ENCODE data around the gene IER5L. TPM values are rescaled to one million over a fixed set of nuclear protein-coding genes. Genes with fewer than 3 reads are reported as not detected.
"Not testable (repeated sequence)": the region's sequence is repeated elsewhere in the genome, so short reads cannot be mapped to it uniquely, and the experiment has no call there.

Gene IER5L
- total RNA-seq, 2 experiments from 2014 or later: 8.6 to 8.8 TPM

- peak overlapping the region; percentile 83 for H3K4me3 Mint-ChIP-seq
- H3K4me1 Mint-ChIP-seq: peaks cover 18% of the 10 kb centered on the region
- peaks cover 19% of the 10 kb centered on the region for H3K27me3 Mint-ChIP-seq
- DNase-seq (peak; percentile 89), ATAC-seq (ENCODE audit: low read depth) (peak; percentile 5)
- peak overlapping the region; percentile 75 for H3K27ac Mint-ChIP-seq
- no peaks in the 10 kb centered on the region for H3K9me3 Mint-ChIP-seq
- POLR2A ChIA-PET: interaction anchor here (0.7 to 5.2 kb wide), 12 partner anchors 33 to 452 kb away, joined by 3 to 44 read pairs (median 5); partner anchors contain the start of gene NTMT1
- H3K36me3 Mint-ChIP-seq: no peaks in the 10 kb centered on the region
These were observed 3.8 kb downstream of the IER5L start for GRCh38 chr9:129174102-129174723.

DNA sequence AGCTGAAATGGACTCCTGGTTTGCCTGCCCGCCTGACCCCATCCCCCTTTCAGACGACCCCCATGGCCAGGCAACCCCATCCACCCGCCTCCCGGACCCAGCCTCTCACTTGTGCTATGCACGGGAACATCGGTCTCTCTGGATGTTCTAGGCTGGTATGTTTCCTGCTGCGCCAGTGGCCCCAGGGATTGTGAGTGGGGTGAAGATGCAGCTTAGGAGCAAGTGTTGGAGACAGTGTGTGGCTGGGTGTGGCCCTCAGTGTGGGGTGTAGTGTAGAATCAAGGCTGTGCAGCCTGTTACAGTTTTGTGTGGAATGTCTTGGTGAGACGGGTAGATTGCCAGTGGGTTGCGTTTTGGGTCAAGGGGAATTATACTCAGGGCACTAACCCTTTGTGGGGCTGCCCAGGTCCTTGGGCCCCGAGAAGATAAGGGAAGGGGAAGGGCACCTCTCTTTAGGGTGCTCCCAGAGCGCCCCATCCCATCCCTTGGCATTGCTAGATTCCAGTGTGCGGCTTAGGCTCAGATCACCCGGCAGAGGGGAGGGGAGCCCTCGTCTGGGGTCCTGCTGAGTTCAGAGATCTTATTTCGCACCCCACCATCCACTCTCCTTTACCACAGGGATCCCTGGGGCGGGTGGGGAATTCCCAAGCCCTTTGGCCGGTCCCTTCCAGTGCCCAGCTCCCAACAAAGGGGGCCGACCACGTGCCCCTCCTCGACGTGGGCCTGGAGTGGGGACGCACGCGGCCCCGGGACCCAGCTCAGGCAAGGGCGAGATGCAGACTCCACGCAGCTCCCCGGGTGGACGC, 4.6 kb downstream of the IER5L start:
- H3K27ac Mint-ChIP-seq: no peak overlapping the region
- ATAC-seq (ENCODE audit: low read depth) (no peak), DNase-seq (no peak)
- H3K27me3 Mint-ChIP-seq: peaks cover 19% of the 10 kb centered on the region
- H3K9me3 Mint-ChIP-seq: no peaks in the 10 kb centered on the region
- H3K4me3 Mint-ChIP-seq: peak overlapping the region; percentile 83
- peaks cover 1% of the 10 kb centered on the region for H3K36me3 Mint-ChIP-seq
- H3K4me1 Mint-ChIP-seq: peaks cover 13% of the 10 kb centered on the region
- POLR2A ChIA-PET: interaction anchor here (0.8 to 5.2 kb wide), 5 partner anchors 33 to 308 kb away, joined by 3 to 39 read pairs (median 5); no protein-coding TSS in a partner anchor

DNA sequence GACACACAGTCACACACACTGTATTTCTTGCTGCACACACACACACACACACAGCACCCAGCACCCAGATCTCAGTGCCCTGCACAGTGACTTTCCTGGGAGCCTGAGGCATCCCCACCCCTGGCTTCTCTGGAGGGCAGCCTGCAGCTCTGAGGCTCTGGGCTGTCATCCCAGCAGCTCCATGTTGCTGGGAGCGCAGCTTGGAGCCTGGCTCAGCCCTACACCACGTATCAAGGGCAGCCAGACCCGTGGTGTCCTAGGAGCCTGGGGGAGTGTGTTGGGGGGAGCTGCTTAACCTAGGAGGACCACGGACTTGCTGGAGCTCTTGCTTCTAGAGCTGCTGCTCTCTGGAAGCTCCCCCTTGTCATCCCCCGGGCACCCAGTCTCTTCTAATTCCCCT, 5.2 kb downstream of the IER5L start:
- Mint-ChIP-seq H3K9me3 (no peaks in the 10 kb centered on the region), H3K27me3 (peaks cover 19% of the 10 kb centered on the region), H3K4me1 (peaks cover 16% of the 10 kb centered on the region), H3K4me3 (no peak overlapping the region), H3K27ac (no peak overlapping the region), H3K36me3 (peaks cover 1% of the 10 kb centered on the region)
- ATAC-seq (ENCODE audit: low read depth): no peak
- DNase-seq: no peak
- POLR2A ChIA-PET: interaction anchor here (0.6 to 1.4 kb wide), 2 partner anchors 174 to 438 kb away, joined by 3 to 4 read pairs; no protein-coding TSS in a partner anchor

DNA sequence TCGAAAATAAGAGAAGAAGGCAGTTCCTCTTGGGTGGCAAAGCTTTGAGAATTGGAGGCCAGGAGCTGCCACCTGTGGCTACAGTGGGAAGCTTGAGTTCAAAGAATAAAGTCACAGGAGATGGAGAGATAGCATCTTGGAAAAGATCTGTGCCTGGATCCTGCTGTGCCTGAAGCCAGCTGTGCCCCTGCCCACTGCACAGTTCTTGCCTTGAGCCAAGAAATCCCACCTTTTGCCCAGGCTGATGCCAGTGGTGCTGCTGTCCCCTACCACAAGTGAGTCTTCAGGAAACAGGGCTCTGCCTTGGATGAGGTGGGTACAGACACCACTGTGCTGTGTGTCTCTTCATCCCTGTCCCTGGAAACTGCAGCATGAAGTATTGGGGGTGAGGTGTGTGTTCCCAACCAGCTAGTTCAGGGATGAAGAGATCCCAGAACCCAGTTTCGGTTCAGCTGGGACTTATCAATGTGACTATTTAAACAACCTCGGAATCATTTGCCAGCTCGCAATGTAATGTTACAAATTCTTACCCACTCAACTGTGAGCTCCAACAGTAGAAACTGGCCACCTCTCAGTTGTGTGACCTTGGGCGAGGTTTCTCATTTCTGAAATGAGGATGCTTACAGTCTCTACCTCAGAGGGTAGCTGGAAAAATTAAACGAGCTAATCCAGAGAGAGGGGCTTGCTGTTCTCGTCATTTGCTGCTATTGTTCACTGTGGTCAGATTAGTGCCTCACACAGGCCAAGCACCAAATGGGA, 5.9 kb downstream of the IER5L start:
- Mint-ChIP-seq H3K4me3 (no peak overlapping the region), H3K9me3 (no peaks in the 10 kb centered on the region), H3K4me1 (peaks cover 20% of the 10 kb centered on the region), H3K36me3 (peaks cover 1% of the 10 kb centered on the region), H3K27ac (no peak overlapping the region), H3K27me3 (peaks cover 19% of the 10 kb centered on the region)
- POLR2A ChIA-PET: interaction anchor here (0.6 to 1.4 kb wide), 2 partner anchors 175 to 439 kb away, joined by 3 to 4 read pairs; no protein-coding TSS in a partner anchor
- DNase-seq: no peak
- ATAC-seq (ENCODE audit: low read depth): no peak

GRCh38 chr9:129170229-129170628, 7.8 kb downstream of the IER5L start:
- ATAC-seq (ENCODE audit: low read depth): no peak
- H3K36me3 Mint-ChIP-seq: peaks cover 1% of the 10 kb centered on the region
- H3K9me3 Mint-ChIP-seq: no peaks in the 10 kb centered on the region
- H3K4me3 Mint-ChIP-seq: no peak overlapping the region
- peaks cover 21% of the 10 kb centered on the region for H3K4me1 Mint-ChIP-seq
- H3K27me3 Mint-ChIP-seq: peaks cover 19% of the 10 kb centered on the region
- H3K27ac Mint-ChIP-seq: no peak overlapping the region
- POLR2A ChIA-PET: interaction anchor here (0.5 to 1.6 kb wide), 4 partner anchors 30 to 391 kb away, joined by 3 to 6 read pairs (median 4); no protein-coding TSS in a partner anchor
- DNase-seq: no peak

GRCh38 chr9:129166623-129167557, 11.2 kb downstream of the IER5L start:
- peaks cover 22% of the 10 kb centered on the region for H3K4me1 Mint-ChIP-seq
- POLR2A ChIA-PET: interaction anchor here (1.6 kb wide), 1 partner anchor 11 kb away, joined by 6 read pairs; the partner anchor contains the start of gene IER5L
- H3K36me3 Mint-ChIP-seq: peaks cover 1% of the 10 kb centered on the region
- DNase-seq: no peak
- ATAC-seq (ENCODE audit: low read depth): peak; percentile 41
- H3K27ac Mint-ChIP-seq: peak overlapping the region; percentile 21
- H3K9me3 Mint-ChIP-seq: no peaks in the 10 kb centered on the region
- H3K27me3 Mint-ChIP-seq: peaks cover 2% of the 10 kb centered on the region
- H3K4me3 Mint-ChIP-seq: peak overlapping the region; percentile 67

DNA sequence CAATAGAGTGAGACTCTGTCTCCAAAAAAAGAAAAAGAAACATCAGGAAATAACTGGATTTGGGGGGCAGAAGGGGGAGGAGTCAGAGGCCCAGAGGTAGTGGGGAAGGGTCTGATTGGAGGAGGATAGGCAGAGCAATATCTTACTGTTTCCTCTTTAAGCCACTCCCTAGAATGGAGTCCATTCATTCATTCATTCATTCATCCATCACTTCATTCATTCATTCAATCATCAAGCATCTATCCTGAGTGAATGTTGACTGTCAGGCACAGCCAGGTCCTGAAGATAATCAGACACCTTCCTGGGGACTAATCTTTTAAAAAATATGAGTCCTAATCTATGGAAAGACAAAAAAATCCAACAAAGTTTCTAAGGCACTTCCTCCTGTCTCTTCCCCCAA, 12.9 kb downstream of the IER5L start:
- Mint-ChIP-seq H3K4me3 (no peak overlapping the region), H3K27me3 (no peaks in the 10 kb centered on the region), H3K27ac (no peak overlapping the region), H3K4me1 (peaks cover 16% of the 10 kb centered on the region), H3K36me3 (peaks cover 1% of the 10 kb centered on the region), H3K9me3 (no peaks in the 10 kb centered on the region)
- no peak for DNase-seq
- ATAC-seq (ENCODE audit: low read depth): no peak
- POLR2A ChIA-PET: interaction anchor here (1.0 kb wide), 1 partner anchor 33 kb away, joined by 3 read pairs; no protein-coding TSS in a partner anchor

- Mint-ChIP-seq H3K4me3 (no peak overlapping the region), H3K9me3 (no peaks in the 10 kb centered on the region), H3K4me1 (peaks cover 13% of the 10 kb centered on the region), H3K36me3 (peaks cover 1% of the 10 kb centered on the region), H3K27ac (peak overlapping the region; percentile 58), H3K27me3 (no peaks in the 10 kb centered on the region)
- ATAC-seq (ENCODE audit: low read depth): no peak
- POLR2A ChIA-PET: interaction anchor here (0.8 kb wide), 1 partner anchor 12 kb away, joined by 5 read pairs; no protein-coding TSS in a partner anchor
- no peak for DNase-seq
These were observed 13.7 kb downstream of the IER5L start for GRCh38 chr9:129164246-129164930.

DNA sequence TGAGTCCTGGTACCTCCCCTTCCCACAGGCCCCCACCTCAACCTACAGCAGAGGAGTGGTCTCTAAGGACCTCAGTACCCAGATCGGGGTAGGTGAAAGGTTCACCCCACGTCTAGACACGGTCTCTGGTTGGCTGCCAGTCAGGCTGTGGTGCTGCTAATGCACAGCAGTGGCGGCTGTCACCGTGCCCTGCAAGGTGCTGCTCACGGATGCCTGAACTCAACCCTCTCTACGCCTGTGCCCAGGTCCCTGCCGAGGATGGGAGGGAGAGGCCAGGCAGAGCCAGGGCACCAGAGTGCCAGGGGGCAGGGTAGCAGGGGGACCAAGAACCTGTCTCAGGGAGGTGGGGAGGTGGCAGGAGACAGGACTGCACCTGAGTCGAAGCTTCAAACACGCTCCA, 14.3 kb downstream of the IER5L start:
- ATAC-seq (ENCODE audit: low read depth) (no peak), DNase-seq (no peak)
- Mint-ChIP-seq H3K9me3 (no peaks in the 10 kb centered on the region), H3K4me1 (peaks cover 13% of the 10 kb centered on the region), H3K36me3 (peaks cover under 1% of the 10 kb centered on the region), H3K4me3 (no peak overlapping the region), H3K27me3 (no peaks in the 10 kb centered on the region), H3K27ac (no peak overlapping the region)
- POLR2A ChIA-PET: interaction anchor here (0.8 kb wide), 1 partner anchor 11 kb away, joined by 5 read pairs; no protein-coding TSS in a partner anchor

DNA sequence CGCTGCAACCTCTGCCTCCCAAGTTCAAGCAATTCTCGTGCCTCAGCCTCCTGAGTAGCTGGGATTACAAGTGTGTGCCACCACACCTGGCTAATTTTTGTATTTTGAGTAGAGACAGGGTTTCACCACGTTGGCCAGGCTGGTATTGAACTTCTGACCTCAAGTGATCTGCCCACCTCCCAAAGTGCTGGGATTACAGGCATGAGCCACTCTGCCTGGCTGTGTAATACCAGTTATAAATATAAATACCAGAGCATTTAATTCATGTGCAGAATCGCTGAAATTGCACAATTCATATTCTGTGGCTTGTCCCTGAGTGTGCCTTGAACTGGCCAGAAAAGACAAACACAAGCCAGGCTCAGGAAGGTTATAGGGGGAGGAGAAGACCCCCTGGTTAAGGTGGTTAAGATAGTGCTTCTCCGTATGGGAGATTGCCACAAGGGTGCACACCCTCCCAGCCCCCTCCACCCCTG, 14.8 kb downstream of the IER5L start:
- H3K36me3 Mint-ChIP-seq; POLR2A ChIA-PET; H3K27me3 Mint-ChIP-seq; H3K27ac Mint-ChIP-seq; H3K9me3 Mint-ChIP-seq; H3K4me3 Mint-ChIP-seq; DNase-seq; ATAC-seq (ENCODE audit: low read depth): not testable (repeated sequence)
- H3K4me1 Mint-ChIP-seq: peaks cover 13% of the 10 kb centered on the region

DNA sequence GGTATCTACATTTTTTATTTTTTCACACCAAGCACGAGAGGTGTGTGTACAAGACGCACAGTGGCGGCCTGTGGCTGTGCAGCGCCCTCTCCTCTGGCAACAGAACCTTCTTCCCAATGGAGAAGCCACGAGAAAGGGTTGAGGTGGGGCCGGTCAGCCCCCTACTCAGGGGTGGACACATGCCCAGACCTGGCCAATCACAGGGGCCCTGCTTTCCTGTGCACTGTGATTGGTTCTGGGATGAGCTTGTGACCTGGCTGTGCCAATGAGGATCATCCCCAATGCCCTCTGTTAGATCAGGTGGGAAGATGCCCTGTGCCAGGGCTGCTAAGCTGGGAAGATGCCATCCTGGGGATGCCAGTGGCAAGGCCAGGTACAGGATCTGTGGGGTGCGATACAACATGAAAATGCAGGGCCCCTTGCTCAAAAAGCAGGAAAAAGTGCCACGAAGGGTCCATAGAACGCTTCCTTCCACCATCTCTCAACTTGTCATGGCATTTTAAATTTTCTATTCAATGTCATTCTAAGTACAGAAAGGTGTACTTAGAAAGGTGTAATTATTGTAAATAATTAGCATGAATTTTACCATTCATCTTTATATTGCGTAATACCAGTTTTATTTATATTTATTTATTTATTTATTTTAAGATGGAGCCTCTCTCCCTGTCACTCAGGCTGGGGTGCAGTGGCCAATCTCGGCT, 15.4 kb downstream of the IER5L start:
- ATAC-seq (ENCODE audit: low read depth): no peak
- no peak overlapping the region for H3K27ac Mint-ChIP-seq
- H3K27me3 Mint-ChIP-seq: no peaks in the 10 kb centered on the region
- POLR2A ChIA-PET: no interaction called here
- no peaks in the 10 kb centered on the region for H3K9me3 Mint-ChIP-seq
- H3K36me3 Mint-ChIP-seq: no peaks in the 10 kb centered on the region
- H3K4me3 Mint-ChIP-seq: no peak overlapping the region
- peaks cover 9% of the 10 kb centered on the region for H3K4me1 Mint-ChIP-seq
- DNase-seq: no peak

Measured in activated naive CD8-positive, alpha-beta T cell treated with anti-CD3 and anti-CD28 coated beads, Interleukin-2, amount 10 ng/mL, durations not matched to agents 7 days and 5 days (primary cell).